Activated naive CD4-positive, alpha-beta T cell treated with anti-CD3 and anti-CD28 coated beads, Interleukin-2, amount 50 U/mL, for 72 hours (primary cell): ENCODE data around the gene DCAKD. TPM values are rescaled to one million over a fixed set of nuclear protein-coding genes. Genes with fewer than 3 reads are reported as not detected.

Source experiments
- ATAC-seq, 2 donors: fragments of 150-1000 bp; cut with Tn5 transposase; 2 replicates each; pipeline ENCODE4 v1.10.0; 2021; ENCODE audit warnings: mild to moderate bottlenecking in 2 of 2, moderate library complexity in 2 of 2
- DNase-seq, 2 donors: peaks; one replicate each; pipeline ENCODE4 v3.0.0; 2021 to 2022; ENCODE audit warnings: low spot score in 2 of 2
- H3K27ac Mint-ChIP-seq, 2 donors: one replicate each; pipeline ENCODE4 v1.8.0; 2022; ENCODE audit warnings: mild to moderate bottlenecking in 2 of 2, mixed read lengths in 2 of 2
- H3K36me3 Mint-ChIP-seq, 2 donors: one replicate each; pipeline ENCODE4 v1.8.0; 2022; ENCODE audit warnings: mixed read lengths in 2 of 2
- H3K9me3 Mint-ChIP-seq, 2 donors: one replicate each; pipeline ENCODE4 v1.8.0; 2022; ENCODE audit warnings: mixed read lengths in 2 of 2
- total RNA-seq, 2 donors: library from RNA; stranded (reverse); gene quantifications; one replicate each; pipeline ENCODE4 v1.2.3, GENCODE V29; 2022

Gene DCAKD
- total RNA-seq, 2 donors from 2014 or later: 38.9 to 93.4 TPM

DNA sequence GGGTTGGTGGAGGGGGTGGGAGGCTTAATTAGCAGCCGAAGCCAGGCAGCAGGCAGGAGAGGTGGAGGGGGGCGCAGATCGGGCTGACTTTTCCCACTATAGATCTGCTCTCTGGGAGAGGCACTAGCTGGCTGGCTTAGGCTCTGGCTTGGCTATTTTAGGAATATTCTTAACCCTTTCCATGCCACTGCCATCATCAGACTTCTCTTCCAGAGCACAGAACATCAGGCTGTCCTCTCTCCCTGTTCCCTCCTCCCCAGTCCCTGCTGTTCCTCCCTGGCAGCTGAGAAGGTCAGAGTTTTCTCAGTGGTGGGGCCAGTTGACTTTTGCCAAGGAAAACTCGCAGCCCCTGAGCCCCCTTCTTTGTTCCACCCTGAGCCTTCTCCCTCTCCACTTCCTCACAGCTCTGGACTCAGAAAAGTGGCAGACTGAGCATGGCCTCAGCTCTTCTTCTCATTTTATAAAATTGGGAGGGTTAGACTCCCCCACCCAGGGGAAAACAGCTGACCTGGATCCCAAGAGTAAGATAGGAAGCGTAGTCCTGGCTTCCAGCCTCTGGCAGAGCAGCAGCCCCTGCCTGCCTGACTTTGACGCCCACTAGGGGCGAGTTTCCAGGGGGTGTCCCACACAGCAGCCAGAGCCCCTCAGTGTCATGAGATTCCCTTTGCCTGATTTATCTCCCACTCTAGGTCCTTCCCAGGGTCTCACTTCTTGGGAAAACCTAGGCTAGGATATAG is 73.5 kb downstream of the DCAKD start:
- no peaks in the 10 kb centered on the region for H3K36me3 Mint-ChIP-seq
- DNase-seq (no peak), ATAC-seq (no peak)
- no peaks in the 10 kb centered on the region for H3K9me3 Mint-ChIP-seq
- H3K27ac Mint-ChIP-seq: no peak overlapping the region

DNA sequence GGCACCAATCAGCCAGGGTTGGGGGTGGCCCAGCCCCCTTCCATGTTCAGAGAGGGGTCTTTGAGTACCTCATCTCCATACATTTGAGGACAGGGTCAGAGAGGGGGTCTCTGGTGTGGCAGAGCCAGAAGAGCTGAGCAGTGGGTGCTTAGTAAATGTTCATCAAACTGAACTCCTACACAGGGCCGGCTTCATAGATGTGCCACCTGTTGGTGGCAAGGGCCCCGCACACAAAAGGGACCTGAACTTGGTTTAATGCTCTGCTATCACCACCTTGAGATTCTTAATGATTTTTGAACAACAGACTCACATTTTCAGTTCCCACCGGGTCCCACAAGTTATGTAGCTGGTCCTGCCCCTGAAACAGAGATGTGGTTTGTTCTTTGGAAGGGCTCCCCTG is 74.4 kb downstream of the DCAKD start:
- ATAC-seq (no peak), DNase-seq (no peak)
- no peaks in the 10 kb centered on the region for H3K9me3 Mint-ChIP-seq
- no peak overlapping the region for H3K27ac Mint-ChIP-seq
- no peaks in the 10 kb centered on the region for H3K36me3 Mint-ChIP-seq

DNA sequence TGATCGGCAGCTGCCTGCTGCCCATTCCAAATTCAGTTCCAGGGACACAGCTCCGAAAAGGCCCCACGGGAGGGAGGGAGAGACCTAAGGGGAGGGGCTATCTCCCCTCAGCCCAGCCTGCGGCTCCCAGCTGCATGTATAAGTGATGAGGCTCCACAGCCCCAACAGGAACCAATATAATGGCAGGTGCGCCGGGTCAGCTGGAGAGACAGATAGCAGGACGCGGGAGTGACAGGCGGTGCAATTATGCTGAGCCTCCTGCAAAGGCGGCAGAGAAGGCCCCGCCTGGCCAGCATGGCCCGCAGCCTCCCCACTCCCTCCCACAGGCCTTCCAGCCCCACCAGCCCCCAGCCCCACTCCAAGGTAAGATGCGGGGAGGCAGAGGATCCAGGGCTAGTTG is 75.2 kb downstream of the DCAKD start:
- no peak for ATAC-seq
- no peak for DNase-seq
- Mint-ChIP-seq H3K9me3 (no peaks in the 10 kb centered on the region), H3K27ac (no peak overlapping the region), H3K36me3 (no peaks in the 10 kb centered on the region)

Other genes starting within 250 kb of the DCAKD start
- 1 to 10 TPM; 2.5 to 6.4 TPM for gene GJC1, start 221.3 kb downstream of the DCAKD start, total RNA-seq
- gene HIGD1B, start 203.7 kb downstream of the DCAKD start, total RNA-seq: not detected
- gene EFTUD2, start 152.2 kb downstream of the DCAKD start, total RNA-seq: 100 to 1,000 TPM in 1 of 2 donors, 10 to 100 TPM in 1; 77.8 to 186 TPM
- gene GFAP, start 136.1 kb downstream of the DCAKD start, total RNA-seq: not detected
- gene KIF18B, start 103.9 kb downstream of the DCAKD start, total RNA-seq: 10 to 100 TPM; 49.8 to 90.8 TPM
- gene C1QL1, start 83.3 kb downstream of the DCAKD start, total RNA-seq: under 1 TPM in 1 of 2 donors, not detected in 1; 0.18 TPM
- gene NMT1, start 9.7 kb upstream of the DCAKD start, total RNA-seq: 100 to 1,000 TPM; 130 to 270 TPM
- gene PLCD3, start 80.9 kb upstream of the DCAKD start, total RNA-seq: 1 to 10 TPM; 3.9 to 7.7 TPM
- gene ACBD4, start 84.1 kb upstream of the DCAKD start, total RNA-seq: 10 to 100 TPM; 12.9 to 18.9 TPM
- 10 to 100 TPM; 50.9 to 93.3 TPM for gene HEXIM1, start 96.8 kb upstream of the DCAKD start, total RNA-seq
- 1 to 10 TPM; 6.0 to 6.3 TPM for gene HEXIM2, start 110.2 kb upstream of the DCAKD start, total RNA-seq
- gene FMNL1, start 170.3 kb upstream of the DCAKD start, total RNA-seq: 100 to 1,000 TPM; 221 to 735 TPM
- under 1 TPM; 0.37 to 0.50 TPM for gene SPATA32, start 210.5 kb upstream of the DCAKD start, total RNA-seq